ENCODE data around the gene SMARCA2. TPM values are rescaled to one million over a fixed set of nuclear protein-coding genes. Genes with fewer than 3 reads are reported as not detected.

The SMARCA2 gene
- total RNA-seq, 1 donor from 2014 or later = 88.7 TPM

DNA sequence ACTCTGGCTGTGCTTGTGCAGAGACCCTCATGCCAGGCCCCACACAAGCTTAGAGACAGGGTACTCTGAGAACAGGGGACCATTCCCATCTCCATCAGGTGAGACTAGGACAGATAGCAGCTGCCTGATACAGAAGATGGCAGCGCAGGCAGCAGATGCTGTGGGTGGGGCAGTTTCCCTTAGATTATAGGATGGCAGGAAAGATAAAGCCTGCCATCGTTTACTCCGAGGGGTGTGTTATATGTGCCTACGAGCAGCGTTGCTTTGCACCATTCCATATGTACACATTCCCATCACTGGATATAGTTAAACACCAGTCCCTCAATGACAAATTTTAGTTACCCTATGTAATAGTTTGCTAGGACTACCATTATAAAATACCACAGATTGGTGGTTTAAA is 135.2 kb downstream of the SMARCA2 start:
- H3K27me3 ChIP-seq (ENCODE audit: control insufficient read depth in 3 of 3, insufficient read depth in 3 of 3, low read length in 3 of 3) = no peaks in the 10 kb centered on the region
- H3K36me3 ChIP-seq (ENCODE audit: control insufficient read depth in 3 of 3, insufficient read depth in 3 of 3, low read length in 3 of 3) = peaks cover 0 to 2% (median 0%) of the 10 kb centered on the region in 3 donors
- no peak overlapping the region for H3K27ac ChIP-seq (ENCODE audit: low read depth, low read length)
- no peaks in the 10 kb centered on the region for H3K4me1 ChIP-seq (ENCODE audit: control insufficient read depth in 3 of 3, insufficient read depth in 3 of 3, low read length in 3 of 3)
- H3K9ac ChIP-seq (ENCODE audit: low read depth in 1 of 3, low read length in 3 of 3) = no peak overlapping the region
- H3K9me3 ChIP-seq (ENCODE audit: control insufficient read depth in 3 of 3, low read length in 3 of 3) = no peaks in the 10 kb centered on the region
- no peak overlapping the region for H3K4me3 ChIP-seq (ENCODE audit: low read length in 3 of 3)

DNA sequence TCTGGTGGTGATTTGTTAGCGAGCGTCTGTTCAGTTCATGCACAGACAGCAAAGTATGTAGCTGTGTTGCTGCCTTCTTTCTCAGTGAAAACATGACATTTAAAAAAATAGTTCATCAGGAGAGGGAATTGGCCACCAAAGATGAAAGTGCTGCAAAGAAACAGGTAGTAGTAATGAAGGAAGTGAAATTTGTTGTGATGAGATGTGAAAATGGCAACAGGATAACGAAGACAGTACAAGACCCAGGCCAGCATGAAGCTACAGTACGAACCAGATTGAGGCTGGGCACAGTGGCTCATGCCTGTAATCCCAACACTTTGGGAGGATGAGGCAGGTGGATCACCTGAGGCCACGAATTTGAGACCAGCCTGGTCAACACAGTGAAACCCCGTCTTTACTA is 136.0 kb downstream of the SMARCA2 start:
- Histone ChIP-seq H3K9me3 (ENCODE audit: control insufficient read depth in 3 of 3, low read length in 3 of 3) (no peaks in the 10 kb centered on the region), H3K4me1 (ENCODE audit: control insufficient read depth in 3 of 3, insufficient read depth in 3 of 3, low read length in 3 of 3) (no peaks in the 10 kb centered on the region), H3K4me3 (ENCODE audit: low read length in 3 of 3) (no peak overlapping the region), H3K9ac (ENCODE audit: low read depth in 1 of 3, low read length in 3 of 3) (no peak overlapping the region), H3K27ac (ENCODE audit: low read depth, low read length) (no peak overlapping the region), H3K36me3 (ENCODE audit: control insufficient read depth in 3 of 3, insufficient read depth in 3 of 3, low read length in 3 of 3) (peaks cover 0 to 2% (median 0%) of the 10 kb centered on the region in 3 donors), H3K27me3 (ENCODE audit: control insufficient read depth in 3 of 3, insufficient read depth in 3 of 3, low read length in 3 of 3) (no peaks in the 10 kb centered on the region)

DNA sequence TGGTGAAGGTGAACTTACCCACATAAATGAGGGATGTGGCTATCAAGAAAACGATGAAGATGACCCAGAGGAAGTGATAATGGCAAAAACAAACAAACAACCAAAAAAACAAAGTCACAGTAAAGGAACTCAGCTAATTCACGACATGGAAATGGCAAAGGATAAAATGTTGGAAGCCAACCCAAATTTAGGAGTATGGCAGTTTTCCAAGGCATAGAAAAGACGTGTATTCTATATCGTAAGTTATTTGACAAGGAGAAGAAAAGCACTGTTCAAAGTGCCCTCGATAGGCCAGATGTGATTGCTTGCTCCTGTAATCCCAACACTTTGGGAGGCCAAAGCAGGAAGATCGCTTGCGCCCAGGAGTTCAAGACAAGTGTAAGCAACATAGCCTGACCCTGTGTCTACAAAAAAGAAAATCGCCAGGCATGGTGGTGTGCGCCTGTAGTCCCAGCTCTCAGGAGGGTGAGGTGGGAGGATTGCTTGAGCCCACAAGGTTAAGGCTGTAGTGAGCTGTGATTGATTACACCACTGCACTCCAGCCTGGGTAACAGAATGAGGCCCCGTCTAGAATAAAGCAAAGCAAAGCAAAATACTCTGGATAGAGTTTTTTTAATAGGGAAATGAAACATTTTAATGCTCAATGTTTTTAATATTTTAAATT is 138.0 kb downstream of the SMARCA2 start:
- Histone ChIP-seq H3K4me1 (ENCODE audit: control insufficient read depth in 3 of 3, insufficient read depth in 3 of 3, low read length in 3 of 3) (peaks cover 8 to 14% (median 11%) of the 10 kb centered on the region in 3 donors), H3K36me3 (ENCODE audit: control insufficient read depth in 3 of 3, insufficient read depth in 3 of 3, low read length in 3 of 3) (peaks cover 0 to 2% (median 0%) of the 10 kb centered on the region in 3 donors), H3K9ac (ENCODE audit: low read depth in 1 of 3, low read length in 3 of 3) (no peak overlapping the region), H3K27me3 (ENCODE audit: control insufficient read depth in 3 of 3, insufficient read depth in 3 of 3, low read length in 3 of 3) (no peaks in the 10 kb centered on the region), H3K27ac (ENCODE audit: low read depth, low read length) (no peak overlapping the region), H3K4me3 (ENCODE audit: low read length in 3 of 3) (no peak overlapping the region), H3K9me3 (ENCODE audit: control insufficient read depth in 3 of 3, low read length in 3 of 3) (no peaks in the 10 kb centered on the region)

DNA sequence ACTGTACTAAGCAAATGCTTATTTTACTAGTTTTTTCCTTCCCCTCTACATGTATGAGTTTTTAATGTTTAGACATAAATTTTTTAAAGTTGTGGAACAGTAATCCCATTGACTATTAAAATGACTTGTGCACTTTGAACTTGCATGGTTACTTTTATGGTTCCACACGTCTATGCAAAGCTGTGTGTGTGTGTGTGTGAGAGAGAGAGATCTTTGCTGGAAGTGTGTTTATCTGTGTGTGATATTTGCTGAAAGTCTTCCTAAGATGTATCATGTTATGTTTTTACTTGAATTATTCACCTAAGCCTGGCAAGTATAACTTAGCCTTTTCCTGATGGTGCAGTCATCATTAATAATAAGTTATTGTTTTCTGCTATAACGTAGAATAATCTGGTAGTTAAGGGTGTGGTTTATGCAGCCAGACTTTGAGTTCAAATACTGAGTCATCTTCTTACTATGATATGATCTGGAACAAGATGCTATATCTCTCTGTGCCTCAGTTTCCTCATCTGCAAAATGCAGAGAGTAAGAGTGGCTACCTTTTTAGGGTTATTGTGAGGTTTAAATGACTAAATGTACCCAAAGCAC is 138.6 kb downstream of the SMARCA2 start:
- H3K36me3 ChIP-seq (ENCODE audit: control insufficient read depth in 3 of 3, insufficient read depth in 3 of 3, low read length in 3 of 3) = peaks cover 0 to 2% (median 0%) of the 10 kb centered on the region in 3 donors
- peaks cover 8 to 14% (median 11%) of the 10 kb centered on the region in 3 donors for H3K4me1 ChIP-seq (ENCODE audit: control insufficient read depth in 3 of 3, insufficient read depth in 3 of 3, low read length in 3 of 3)
- no peak overlapping the region for H3K27ac ChIP-seq (ENCODE audit: low read depth, low read length)
- no peak overlapping the region for H3K4me3 ChIP-seq (ENCODE audit: low read length in 3 of 3)
- H3K9me3 ChIP-seq (ENCODE audit: control insufficient read depth in 3 of 3, low read length in 3 of 3) = no peaks in the 10 kb centered on the region
- no peak overlapping the region for H3K9ac ChIP-seq (ENCODE audit: low read depth in 1 of 3, low read length in 3 of 3)
- no peaks in the 10 kb centered on the region for H3K27me3 ChIP-seq (ENCODE audit: control insufficient read depth in 3 of 3, insufficient read depth in 3 of 3, low read length in 3 of 3)

DNA sequence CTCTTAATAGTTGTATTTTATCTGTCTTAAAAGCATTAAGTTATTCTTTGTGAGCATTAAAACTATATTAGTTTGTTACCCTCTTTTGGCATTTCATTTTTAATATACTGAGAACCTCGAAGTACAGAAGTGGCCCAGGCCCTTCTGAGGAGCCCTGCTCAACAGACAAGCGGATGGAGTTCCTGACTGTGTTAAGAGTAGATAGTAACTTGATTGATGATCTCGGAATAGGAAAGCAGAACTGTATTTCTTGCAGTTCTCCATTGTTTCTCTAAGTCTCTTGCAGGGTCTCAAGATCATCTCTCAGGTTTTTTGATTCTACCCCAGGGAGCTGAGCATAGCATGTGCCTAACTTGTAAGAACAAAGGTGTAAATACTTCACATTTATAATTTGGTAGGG is 139.6 kb downstream of the SMARCA2 start:
- no peak overlapping the region for H3K9ac ChIP-seq (ENCODE audit: low read depth in 1 of 3, low read length in 3 of 3)
- H3K27ac ChIP-seq (ENCODE audit: low read depth, low read length) = no peak overlapping the region
- H3K4me3 ChIP-seq (ENCODE audit: low read length in 3 of 3) = no peak overlapping the region
- no peaks in the 10 kb centered on the region for H3K27me3 ChIP-seq (ENCODE audit: control insufficient read depth in 3 of 3, insufficient read depth in 3 of 3, low read length in 3 of 3)
- H3K36me3 ChIP-seq (ENCODE audit: control insufficient read depth in 3 of 3, insufficient read depth in 3 of 3, low read length in 3 of 3) = peaks cover 0 to 2% (median 0%) of the 10 kb centered on the region in 3 donors
- peaks cover 8 to 16% (median 11%) of the 10 kb centered on the region in 3 donors for H3K4me1 ChIP-seq (ENCODE audit: control insufficient read depth in 3 of 3, insufficient read depth in 3 of 3, low read length in 3 of 3)
- no peaks in the 10 kb centered on the region for H3K9me3 ChIP-seq (ENCODE audit: control insufficient read depth in 3 of 3, low read length in 3 of 3)

DNA sequence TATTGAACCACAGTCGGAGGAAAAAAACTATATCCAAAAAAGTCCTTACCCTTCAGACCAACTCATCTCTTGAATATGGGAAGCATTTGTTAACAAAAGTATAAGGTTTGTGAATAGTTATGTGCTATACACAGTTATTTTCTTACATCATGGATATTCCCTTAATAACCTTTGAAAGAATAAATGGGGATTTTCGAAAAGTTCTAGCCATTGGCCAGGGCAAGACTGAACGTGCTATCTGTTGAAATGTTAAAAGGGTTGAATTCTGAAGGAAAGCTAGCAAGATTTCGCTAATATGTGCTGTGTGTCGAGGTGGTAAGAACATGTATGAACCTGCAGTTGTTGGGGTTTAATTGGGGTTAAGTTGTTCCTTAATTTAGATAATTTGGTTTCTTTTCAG is 140.8 kb downstream of the SMARCA2 start:
- H3K4me3 ChIP-seq (ENCODE audit: low read length in 3 of 3) = no peak overlapping the region
- H3K4me1 ChIP-seq (ENCODE audit: control insufficient read depth in 3 of 3, insufficient read depth in 3 of 3, low read length in 3 of 3) = peaks cover 11 to 24% (median 11%) of the 10 kb centered on the region in 3 donors

DNA sequence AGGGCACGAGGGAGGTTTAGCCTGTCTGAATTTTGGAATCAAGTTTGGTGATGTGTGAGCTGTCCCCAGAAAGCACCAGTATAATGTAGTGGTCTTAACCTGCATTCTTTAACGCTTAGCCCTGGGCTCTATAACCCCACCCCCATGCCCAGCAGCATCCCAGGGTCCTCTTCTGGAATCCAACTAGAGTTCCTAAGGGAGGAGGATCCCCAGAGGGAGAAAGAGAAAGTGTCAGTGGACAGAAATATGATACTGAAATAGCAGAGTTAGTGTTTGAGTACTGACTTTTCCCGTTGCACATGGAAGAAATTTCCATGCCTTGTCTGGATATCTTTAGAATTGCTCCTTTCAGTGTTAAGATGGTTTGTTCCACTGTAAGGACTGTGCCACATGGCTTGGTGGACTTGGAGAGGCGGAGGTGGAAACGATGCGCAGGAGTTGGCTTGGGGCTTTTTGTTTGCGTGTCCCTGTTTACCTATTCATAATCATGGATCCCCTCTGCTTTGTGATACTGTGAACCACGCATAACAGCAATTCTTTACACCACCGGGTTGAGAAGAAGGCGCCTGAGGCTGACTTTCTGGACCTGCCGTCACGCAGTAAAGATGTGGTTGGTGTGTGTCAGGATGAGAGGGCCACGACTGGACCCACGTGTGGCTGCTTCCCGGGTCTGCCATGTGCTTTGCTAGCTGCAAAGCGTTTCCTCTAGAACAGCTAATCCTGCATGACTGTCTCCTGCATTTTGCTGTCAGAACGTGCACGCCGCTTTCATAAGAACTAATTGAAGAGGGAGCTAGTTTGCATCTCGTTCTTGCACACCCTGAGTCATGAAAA is 142.3 kb downstream of the SMARCA2 start:
- H3K4me3 ChIP-seq (ENCODE audit: low read length in 3 of 3) = peak overlapping the region; percentile 77 to 94 (median 83)
- peaks cover 3 to 7% (median 6%) of the 10 kb centered on the region in 3 donors for H3K36me3 ChIP-seq (ENCODE audit: control insufficient read depth in 3 of 3, insufficient read depth in 3 of 3, low read length in 3 of 3)
- no peaks in the 10 kb centered on the region for H3K27me3 ChIP-seq (ENCODE audit: control insufficient read depth in 3 of 3, insufficient read depth in 3 of 3, low read length in 3 of 3)
- no peaks in the 10 kb centered on the region for H3K9me3 ChIP-seq (ENCODE audit: control insufficient read depth in 3 of 3, low read length in 3 of 3)
- peak overlapping the region; percentile 79 for H3K27ac ChIP-seq (ENCODE audit: low read depth, low read length)
- peak overlapping the region; percentile 81 to 93 (median 84) for H3K9ac ChIP-seq (ENCODE audit: low read depth in 1 of 3, low read length in 3 of 3)
- peaks cover 11 to 24% (median 11%) of the 10 kb centered on the region in 3 donors for H3K4me1 ChIP-seq (ENCODE audit: control insufficient read depth in 3 of 3, insufficient read depth in 3 of 3, low read length in 3 of 3)

More for the DNA sequence above, 140.8 kb downstream of the SMARCA2 start:
- no peak overlapping the region for H3K9ac ChIP-seq (ENCODE audit: low read depth in 1 of 3, low read length in 3 of 3)
- no peaks in the 10 kb centered on the region for H3K36me3 ChIP-seq (ENCODE audit: control insufficient read depth in 3 of 3, insufficient read depth in 3 of 3, low read length in 3 of 3)
- no peaks in the 10 kb centered on the region for H3K27me3 ChIP-seq (ENCODE audit: control insufficient read depth in 3 of 3, insufficient read depth in 3 of 3, low read length in 3 of 3)
- H3K9me3 ChIP-seq (ENCODE audit: control insufficient read depth in 3 of 3, low read length in 3 of 3) = no peaks in the 10 kb centered on the region
- no peak overlapping the region for H3K27ac ChIP-seq (ENCODE audit: low read depth, low read length)

DNA sequence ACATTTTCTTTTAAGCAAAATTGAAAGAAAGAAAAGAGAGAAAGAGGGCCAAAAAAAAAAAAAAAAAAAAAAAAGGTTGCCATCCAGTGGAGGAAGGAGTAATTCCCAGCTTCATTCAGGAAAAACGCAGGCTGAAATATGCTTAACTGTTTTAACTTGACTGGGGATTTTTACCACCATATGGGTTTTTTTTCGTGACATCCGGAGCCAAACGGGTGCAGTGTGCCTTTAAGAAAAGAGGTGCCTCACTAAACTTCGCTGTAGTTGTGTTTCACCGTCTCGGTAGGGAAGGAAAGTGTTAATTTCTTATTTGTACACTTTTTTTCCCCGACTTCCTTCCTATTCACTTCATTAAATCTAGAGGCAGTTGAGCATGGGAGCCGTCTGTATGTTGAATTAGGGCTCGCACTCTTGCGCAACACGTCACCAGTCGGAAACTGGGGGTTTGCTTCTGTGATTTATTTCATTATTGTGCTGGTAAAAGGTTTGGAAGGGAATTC is 143.0 kb downstream of the SMARCA2 start:
- peak overlapping the region; percentile 81 to 93 (median 84) for H3K9ac ChIP-seq (ENCODE audit: low read depth in 1 of 3, low read length in 3 of 3)
- peak overlapping the region; percentile 77 to 94 (median 83) for H3K4me3 ChIP-seq (ENCODE audit: low read length in 3 of 3)
- H3K4me1 ChIP-seq (ENCODE audit: control insufficient read depth in 3 of 3, insufficient read depth in 3 of 3, low read length in 3 of 3) = peaks cover 11 to 24% (median 11%) of the 10 kb centered on the region in 3 donors
- peak overlapping the region; percentile 79 for H3K27ac ChIP-seq (ENCODE audit: low read depth, low read length)
- H3K36me3 ChIP-seq (ENCODE audit: control insufficient read depth in 3 of 3, insufficient read depth in 3 of 3, low read length in 3 of 3) = peaks cover 3 to 9% (median 7%) of the 10 kb centered on the region in 3 donors
- H3K9me3 ChIP-seq (ENCODE audit: control insufficient read depth in 3 of 3, low read length in 3 of 3) = no peaks in the 10 kb centered on the region
- H3K27me3 ChIP-seq (ENCODE audit: control insufficient read depth in 3 of 3, insufficient read depth in 3 of 3, low read length in 3 of 3) = no peaks in the 10 kb centered on the region

DNA sequence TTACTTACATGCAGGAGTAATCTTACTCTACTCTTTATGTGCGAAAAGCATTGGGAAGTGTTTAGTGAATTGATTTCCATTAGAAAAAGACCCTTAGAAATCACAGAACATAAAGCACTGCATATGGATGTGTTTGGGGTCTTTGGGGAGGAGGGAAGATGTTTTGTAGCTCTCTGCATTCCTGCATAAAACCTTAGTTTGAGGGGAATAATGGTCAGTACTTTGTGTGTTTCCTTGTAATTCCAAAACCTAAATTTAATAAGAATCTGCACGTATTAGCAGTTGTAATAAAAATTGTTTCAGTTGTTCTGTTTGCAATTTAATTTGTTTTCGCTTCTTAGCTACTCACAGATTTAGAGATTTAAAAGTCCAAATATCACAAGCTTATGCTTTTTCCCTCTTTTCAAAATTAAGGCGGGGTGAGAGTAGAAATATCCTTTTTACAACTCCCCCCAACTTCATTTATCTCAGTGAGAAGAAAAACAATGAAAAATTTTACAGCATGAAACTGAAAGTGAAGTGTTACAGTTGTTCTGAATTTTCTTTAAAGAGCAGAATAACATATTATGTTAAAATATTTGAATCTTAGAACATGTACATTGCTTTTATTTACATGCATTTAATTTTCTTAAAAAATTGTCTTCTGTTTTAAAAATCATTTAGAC is 143.8 kb downstream of the SMARCA2 start:
- Histone ChIP-seq H3K9ac (ENCODE audit: low read depth in 1 of 3, low read length in 3 of 3) (peak overlapping the region; percentile 81 to 93 (median 84)), H3K36me3 (ENCODE audit: control insufficient read depth in 3 of 3, insufficient read depth in 3 of 3, low read length in 3 of 3) (peaks cover 3 to 11% (median 7%) of the 10 kb centered on the region in 3 donors), H3K27ac (ENCODE audit: low read depth, low read length) (peak overlapping the region; percentile 79), H3K27me3 (ENCODE audit: control insufficient read depth in 3 of 3, insufficient read depth in 3 of 3, low read length in 3 of 3) (no peaks in the 10 kb centered on the region), H3K9me3 (ENCODE audit: control insufficient read depth in 3 of 3, low read length in 3 of 3) (no peaks in the 10 kb centered on the region), H3K4me1 (ENCODE audit: control insufficient read depth in 3 of 3, insufficient read depth in 3 of 3, low read length in 3 of 3) (peaks cover 11 to 24% (median 11%) of the 10 kb centered on the region in 3 donors), H3K4me3 (ENCODE audit: low read length in 3 of 3) (peak overlapping the region; percentile 77 to 94 (median 83))
